ENCODE data around the gene FBXO24. TPM values are rescaled to one million over a fixed set of nuclear protein-coding genes. Genes with fewer than 3 reads are reported as not detected.

FBXO24 gene
- total RNA-seq, 1 experiment from 2014 or later, result 1.1 TPM

DNA sequence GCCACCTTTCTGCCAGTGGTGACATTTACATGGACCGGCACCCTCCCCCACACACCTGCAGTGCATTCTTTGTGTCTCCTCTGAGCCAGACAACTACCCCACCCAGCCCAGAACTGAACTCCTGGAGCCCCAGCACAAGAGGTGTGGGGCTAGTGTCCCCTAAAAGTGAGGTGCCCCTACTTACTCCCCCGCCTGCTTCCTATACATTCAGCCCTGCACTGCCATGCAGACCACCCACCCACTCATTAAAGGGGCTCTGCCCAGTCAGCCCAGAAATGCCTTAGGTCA lies 14.4 kb upstream of the FBXO24 start:
- intact Hi-C loops (cut with micrococcal nuclease), result no loop called here
- BruUV-seq (replicated peaks), result no TSS peak
- Mint-ChIP-seq H3K27ac (ENCODE audit: low read depth, unreplicated experiment) (no peak overlapping the region), H3K36me3 (ENCODE audit: insufficient read depth, unreplicated experiment) (peaks cover 14% of the 10 kb centered on the region), H3K4me3 (ENCODE audit: unreplicated experiment) (no peak overlapping the region), H3K27me3 (ENCODE audit: insufficient read depth, unreplicated experiment) (no peaks in the 10 kb centered on the region), H3K9me3 (ENCODE audit: unreplicated experiment) (no peaks in the 10 kb centered on the region), H3K4me1 (ENCODE audit: insufficient read depth, unreplicated experiment) (no peaks in the 10 kb centered on the region)
- TF ChIP-seq, protein P1, sequence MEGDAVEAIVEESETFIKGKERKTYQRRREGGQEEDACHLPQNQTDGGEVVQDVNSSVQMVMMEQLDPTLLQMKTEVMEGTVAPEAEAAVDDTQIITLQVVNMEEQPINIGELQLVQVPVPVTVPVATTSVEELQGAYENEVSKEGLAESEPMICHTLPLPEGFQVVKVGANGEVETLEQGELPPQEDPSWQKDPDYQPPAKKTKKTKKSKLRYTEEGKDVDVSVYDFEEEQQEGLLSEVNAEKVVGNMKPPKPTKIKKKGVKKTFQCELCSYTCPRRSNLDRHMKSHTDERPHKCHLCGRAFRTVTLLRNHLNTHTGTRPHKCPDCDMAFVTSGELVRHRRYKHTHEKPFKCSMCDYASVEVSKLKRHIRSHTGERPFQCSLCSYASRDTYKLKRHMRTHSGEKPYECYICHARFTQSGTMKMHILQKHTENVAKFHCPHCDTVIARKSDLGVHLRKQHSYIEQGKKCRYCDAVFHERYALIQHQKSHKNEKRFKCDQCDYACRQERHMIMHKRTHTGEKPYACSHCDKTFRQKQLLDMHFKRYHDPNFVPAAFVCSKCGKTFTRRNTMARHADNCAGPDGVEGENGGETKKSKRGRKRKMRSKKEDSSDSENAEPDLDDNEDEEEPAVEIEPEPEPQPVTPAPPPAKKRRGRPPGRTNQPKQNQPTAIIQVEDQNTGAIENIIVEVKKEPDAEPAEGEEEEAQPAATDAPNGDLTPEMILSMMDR (IDR thresholded peaks at IDR 0.05; ENCODE audit: unreplicated experiment), result no peak
- POLR2A ChIA-PET, result no interaction called here
- no peak for DNase-seq (ENCODE audit: unreplicated experiment)
- CTCF ChIA-PET, result interaction anchor here (0.9 to 2.6 kb wide), 2 partner anchors 12 to 102 kb away, joined by 6 to 14 read pairs; no protein-coding TSS in a partner anchor

DNA sequence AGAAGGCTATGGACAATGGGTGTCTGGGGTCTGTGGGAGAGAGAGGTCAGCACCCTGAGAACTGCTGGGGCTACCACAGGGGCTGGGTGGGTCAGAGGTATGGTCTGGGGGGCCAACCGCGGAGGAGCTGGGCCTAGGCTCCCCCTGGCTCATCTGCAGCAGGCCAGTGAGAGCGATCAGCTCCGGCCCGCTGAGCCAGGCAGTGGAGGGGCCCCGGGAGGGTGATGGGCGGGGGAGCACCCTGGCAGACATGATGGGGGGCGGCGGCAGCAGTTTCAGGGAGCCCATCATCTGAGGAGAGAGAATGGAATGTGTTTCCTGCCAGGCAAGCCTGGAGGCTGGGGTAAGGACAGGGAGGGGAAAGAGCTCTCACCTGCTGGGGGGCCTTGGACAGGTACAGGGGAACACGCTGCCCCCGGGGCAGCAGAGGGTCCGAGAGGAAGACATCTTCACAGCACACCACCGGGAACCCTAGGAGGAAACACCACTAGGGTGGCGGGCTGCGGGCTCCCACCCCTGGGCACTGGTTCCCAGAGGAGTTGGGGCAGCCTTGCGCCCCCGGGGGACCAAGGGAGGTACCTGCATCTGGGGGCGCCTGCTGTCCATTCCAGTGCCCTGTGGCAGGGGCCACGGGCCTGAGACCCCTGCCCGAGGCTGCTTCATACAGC lies 13.7 kb upstream of the FBXO24 start:
- ChIA-PET POLR2A (interaction anchor here (0.7 to 1.3 kb wide), 2 partner anchors 14 to 30 kb away, joined by 3 to 5 read pairs; partner anchors contain the start of genes FBXO24 and LRCH4), CTCF (interaction anchor here (0.6 to 2.6 kb wide), 2 partner anchors 8 to 12 kb away, joined by 3 to 14 read pairs; no protein-coding TSS in a partner anchor)
- no TSS peak for BruUV-seq (replicated peaks)

DNA sequence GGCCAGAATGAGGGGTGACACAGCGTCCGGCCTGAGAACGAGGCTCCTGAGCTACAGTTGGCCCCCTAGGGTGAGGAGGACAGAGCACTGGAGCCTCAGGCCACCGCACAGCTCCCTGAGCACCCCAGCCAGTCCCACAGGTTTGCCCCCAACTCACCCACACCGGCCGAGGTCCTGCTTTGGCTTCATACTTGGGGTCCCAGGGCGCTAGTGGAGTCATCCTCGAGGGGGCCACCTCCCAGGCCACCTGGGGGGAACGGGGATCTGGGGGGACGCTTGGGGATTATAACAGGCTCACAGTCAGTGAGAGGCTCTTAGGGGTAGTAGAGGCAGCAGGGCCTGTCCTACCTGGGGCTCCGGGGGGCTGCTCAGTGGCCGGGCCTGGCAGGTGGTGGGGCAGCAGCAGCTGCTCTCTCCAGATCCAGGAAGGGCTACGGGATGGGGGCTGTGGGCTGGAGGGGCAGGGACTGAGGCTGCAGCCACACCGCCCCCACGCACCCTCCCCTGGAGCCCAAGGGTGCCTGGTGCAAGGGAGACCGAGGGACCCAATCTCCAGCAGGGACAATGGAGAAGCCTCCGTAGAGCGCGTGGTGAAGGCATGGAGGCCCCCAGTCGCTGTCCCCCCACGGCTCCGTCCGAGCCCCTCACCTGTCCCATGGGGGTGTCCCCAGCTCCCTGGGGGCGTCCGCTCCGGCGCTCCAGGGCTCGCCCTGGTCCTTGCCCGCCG lies 13.0 kb upstream of the FBXO24 start:
- Mint-ChIP-seq H3K4me1 (ENCODE audit: insufficient read depth, unreplicated experiment) (no peaks in the 10 kb centered on the region), H3K4me3 (ENCODE audit: unreplicated experiment) (no peak overlapping the region), H3K27ac (ENCODE audit: low read depth, unreplicated experiment) (no peak overlapping the region), H3K9me3 (ENCODE audit: unreplicated experiment) (no peaks in the 10 kb centered on the region), H3K27me3 (ENCODE audit: insufficient read depth, unreplicated experiment) (no peaks in the 10 kb centered on the region), H3K36me3 (ENCODE audit: insufficient read depth, unreplicated experiment) (peaks cover 14% of the 10 kb centered on the region)
- ChIA-PET CTCF (interaction anchor here (0.6 to 2.6 kb wide), 2 partner anchors 9 to 13 kb away, joined by 3 to 14 read pairs; no protein-coding TSS in a partner anchor), POLR2A (interaction anchor here (0.7 to 1.3 kb wide), 2 partner anchors 13 to 31 kb away, joined by 3 to 5 read pairs; partner anchors contain the start of genes FBXO24 and LRCH4)
- TF ChIP-seq, protein P1 (IDR thresholded peaks at IDR 0.05; ENCODE audit: unreplicated experiment), result no peak
- DNase-seq (ENCODE audit: unreplicated experiment), result no peak
- intact Hi-C loops (cut with micrococcal nuclease), result no loop called here
- BruUV-seq (replicated peaks), result no TSS peak

More for the DNA sequence above, 13.7 kb upstream of the FBXO24 start:
- Mint-ChIP-seq H3K4me1 (ENCODE audit: insufficient read depth, unreplicated experiment) (no peaks in the 10 kb centered on the region), H3K36me3 (ENCODE audit: insufficient read depth, unreplicated experiment) (peaks cover 14% of the 10 kb centered on the region), H3K27ac (ENCODE audit: low read depth, unreplicated experiment) (no peak overlapping the region), H3K27me3 (ENCODE audit: insufficient read depth, unreplicated experiment) (no peaks in the 10 kb centered on the region), H3K9me3 (ENCODE audit: unreplicated experiment) (no peaks in the 10 kb centered on the region), H3K4me3 (ENCODE audit: unreplicated experiment) (no peak overlapping the region)
- TF ChIP-seq, protein P1 (IDR thresholded peaks at IDR 0.05; ENCODE audit: unreplicated experiment), result no peak
- intact Hi-C loops (cut with micrococcal nuclease), result no loop called here
- DNase-seq (ENCODE audit: unreplicated experiment), result no peak

DNA sequence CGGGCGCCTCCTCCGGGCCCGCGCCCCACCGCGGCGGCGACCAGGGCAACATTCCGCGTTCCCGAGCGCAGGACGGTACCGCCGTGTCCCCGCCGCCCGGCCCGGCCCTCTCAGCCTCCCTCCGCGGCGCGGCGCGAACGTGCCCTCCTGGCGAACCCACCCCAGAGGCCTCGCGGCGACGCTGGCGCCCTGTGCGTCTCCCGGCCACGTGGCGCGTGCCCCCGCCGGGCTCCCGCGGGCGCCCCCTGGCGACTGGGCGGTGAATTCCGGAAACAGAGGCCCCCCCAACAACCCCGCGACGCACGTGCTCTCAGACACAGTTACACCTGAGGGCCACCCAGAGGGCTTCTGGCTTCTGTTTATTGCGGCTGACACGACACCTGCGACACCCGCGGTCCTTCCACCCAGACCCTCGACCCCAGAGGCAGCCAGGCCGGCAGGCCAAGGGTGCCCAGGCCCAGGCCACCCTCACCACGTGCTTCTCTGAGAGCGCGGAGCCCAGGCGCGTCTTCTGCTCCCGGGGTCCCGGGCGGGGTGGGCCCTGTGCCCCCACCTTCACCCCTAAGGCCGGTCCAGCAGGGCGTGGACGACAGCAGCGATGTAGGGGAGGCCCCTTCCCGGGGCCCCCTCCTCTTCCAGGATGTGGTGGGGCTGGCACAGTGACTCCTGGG lies 12.3 kb upstream of the FBXO24 start, which contains the start of gene SAP25:
TSS of gene SAP25 (minus strand) at position 210 of the 671 bp plus-strand sequence. CDS start at position 52, 158 bp downstream.
- BruUV-seq (replicated peaks), result no TSS peak
- Mint-ChIP-seq H3K9me3 (ENCODE audit: unreplicated experiment) (no peaks in the 10 kb centered on the region), H3K27ac (ENCODE audit: low read depth, unreplicated experiment) (no peak within 1 kb of the TSS), H3K36me3 (ENCODE audit: insufficient read depth, unreplicated experiment) (peaks cover 16% of the 10 kb centered on the region), H3K4me1 (ENCODE audit: insufficient read depth, unreplicated experiment) (no peaks in the 10 kb centered on the region), H3K27me3 (ENCODE audit: insufficient read depth, unreplicated experiment) (no peaks in the 10 kb centered on the region), H3K4me3 (ENCODE audit: unreplicated experiment) (no peak within 1 kb of the TSS)
- no peak for DNase-seq (ENCODE audit: unreplicated experiment)
- TF ChIP-seq, protein P1 (IDR thresholded peaks at IDR 0.05; ENCODE audit: unreplicated experiment), result no peak
- POLR2A ChIA-PET, result interaction anchor here (0.5 kb wide), 1 partner anchor 12 kb away, joined by 3 read pairs; the partner anchor contains the start of genes FBXO24 and LRCH4
- CTCF ChIA-PET, result interaction anchor here (1.3 kb wide), 1 partner anchor 104 kb away, joined by 3 read pairs; no protein-coding TSS in a partner anchor
- intact Hi-C loops (cut with micrococcal nuclease), result no loop called here
